ENCODE results near the gene STIM1. TPM values are rescaled to one million over a fixed set of nuclear protein-coding genes. Genes with fewer than 3 reads are reported as not detected.

Gene STIM1
- total and polyA plus RNA-seq, 12 donors = 11.9 to 55.7 (median 37.4) TPM

DNA sequence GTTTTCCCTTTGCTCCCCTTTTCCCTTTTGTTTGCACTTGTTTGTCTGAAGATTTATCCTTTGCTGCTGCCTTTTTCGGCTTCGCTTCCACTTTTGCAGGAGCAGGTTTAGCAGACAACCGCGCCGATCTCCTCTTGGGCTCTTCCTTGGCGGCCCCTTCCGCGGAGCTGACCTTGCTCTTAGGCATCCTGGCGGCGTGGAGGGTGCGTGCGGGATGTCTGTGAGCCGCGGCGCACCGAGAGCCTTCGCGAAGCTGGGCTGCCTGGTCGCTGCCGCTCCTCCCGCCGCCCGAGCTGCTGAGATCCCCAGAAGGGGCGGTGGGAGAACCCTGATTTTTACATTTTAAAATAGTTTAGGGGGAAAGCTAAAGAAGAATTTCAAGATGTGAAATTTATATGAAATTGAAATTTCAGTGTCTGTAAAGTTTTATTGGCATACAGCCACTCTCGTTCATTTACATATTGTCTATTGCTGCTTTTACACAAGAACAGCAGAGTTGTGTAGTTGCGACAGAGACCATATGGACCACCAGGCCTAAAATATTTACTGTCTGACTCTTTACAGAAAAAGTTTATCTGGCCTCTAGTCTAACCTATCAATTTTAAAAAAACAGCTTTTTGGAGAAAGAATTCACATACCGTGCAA lies 133.9 kb downstream of the STIM1 start:
- no peaks in the 10 kb centered on the region for H3K36me3 ChIP-seq
- ATAC-seq = no peak
- no peaks in the 10 kb centered on the region for H3K27me3 ChIP-seq
- no peak overlapping the region for H3K27ac ChIP-seq
- 79% methylated on average over 27 of the region's 27 CpGs for WGBS, 2 donors
- peaks cover 0 to 18% (median 7%) of the 10 kb centered on the region in 11 donors for H3K9me3 ChIP-seq
- intact Hi-C loops (cut with DNase I) = loop anchor here in 3 of 10 donors (10.0 kb wide), 2 partner anchors 85 to 135 kb away; partner anchors contain the start of gene STIM1 (in 2 of the 3)
- DNase-seq = no peak
- TF ChIP-seq, protein P1, sequence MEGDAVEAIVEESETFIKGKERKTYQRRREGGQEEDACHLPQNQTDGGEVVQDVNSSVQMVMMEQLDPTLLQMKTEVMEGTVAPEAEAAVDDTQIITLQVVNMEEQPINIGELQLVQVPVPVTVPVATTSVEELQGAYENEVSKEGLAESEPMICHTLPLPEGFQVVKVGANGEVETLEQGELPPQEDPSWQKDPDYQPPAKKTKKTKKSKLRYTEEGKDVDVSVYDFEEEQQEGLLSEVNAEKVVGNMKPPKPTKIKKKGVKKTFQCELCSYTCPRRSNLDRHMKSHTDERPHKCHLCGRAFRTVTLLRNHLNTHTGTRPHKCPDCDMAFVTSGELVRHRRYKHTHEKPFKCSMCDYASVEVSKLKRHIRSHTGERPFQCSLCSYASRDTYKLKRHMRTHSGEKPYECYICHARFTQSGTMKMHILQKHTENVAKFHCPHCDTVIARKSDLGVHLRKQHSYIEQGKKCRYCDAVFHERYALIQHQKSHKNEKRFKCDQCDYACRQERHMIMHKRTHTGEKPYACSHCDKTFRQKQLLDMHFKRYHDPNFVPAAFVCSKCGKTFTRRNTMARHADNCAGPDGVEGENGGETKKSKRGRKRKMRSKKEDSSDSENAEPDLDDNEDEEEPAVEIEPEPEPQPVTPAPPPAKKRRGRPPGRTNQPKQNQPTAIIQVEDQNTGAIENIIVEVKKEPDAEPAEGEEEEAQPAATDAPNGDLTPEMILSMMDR (IDR thresholded peaks at IDR 0.05) = no peak
- H3K4me3 ChIP-seq = no peak overlapping the region
- H3K4me1 ChIP-seq = peaks cover 4 to 44% (median 23%) of the 10 kb centered on the region in 9 donors

DNA sequence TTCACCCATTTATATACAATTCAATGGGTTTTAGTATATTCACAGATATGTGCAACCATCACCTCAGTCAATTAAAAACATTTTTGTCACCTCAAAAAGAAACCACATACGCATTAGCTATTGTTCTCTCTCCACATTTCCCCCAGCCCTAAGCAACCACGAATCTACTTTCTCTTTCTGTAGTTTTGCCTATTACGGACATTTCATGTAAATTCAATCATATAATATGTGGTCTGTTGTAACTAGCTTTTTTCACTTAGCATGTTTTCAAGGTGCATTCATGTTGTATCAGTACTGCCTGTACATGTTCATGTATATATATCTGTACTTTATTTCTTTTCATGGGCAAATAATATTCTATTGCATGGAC lies 134.4 kb downstream of the STIM1 start:
- TF ChIP-seq, protein P1 (IDR thresholded peaks at IDR 0.05) = no peak
- H3K4me1 ChIP-seq = peaks cover 4 to 39% (median 21%) of the 10 kb centered on the region in 9 donors
- H3K4me3 ChIP-seq = no peak overlapping the region
- no peak for DNase-seq
- WGBS, 2 donors = 85 to 92% methylated on average over 3 of the region's 3 CpGs
- intact Hi-C loops (cut with DNase I) = loop anchor here in 4 of 10 donors (5.0 to 10.0 kb wide), 3 partner anchors 33 to 135 kb away; partner anchors contain the start of gene STIM1 (in 2 of the 4)
- peaks cover 0 to 22% (median 12%) of the 10 kb centered on the region in 11 donors for H3K9me3 ChIP-seq
- no peaks in the 10 kb centered on the region for H3K27me3 ChIP-seq
- no peak overlapping the region for H3K27ac ChIP-seq
- no peak for ATAC-seq
- no peaks in the 10 kb centered on the region for H3K36me3 ChIP-seq

DNA sequence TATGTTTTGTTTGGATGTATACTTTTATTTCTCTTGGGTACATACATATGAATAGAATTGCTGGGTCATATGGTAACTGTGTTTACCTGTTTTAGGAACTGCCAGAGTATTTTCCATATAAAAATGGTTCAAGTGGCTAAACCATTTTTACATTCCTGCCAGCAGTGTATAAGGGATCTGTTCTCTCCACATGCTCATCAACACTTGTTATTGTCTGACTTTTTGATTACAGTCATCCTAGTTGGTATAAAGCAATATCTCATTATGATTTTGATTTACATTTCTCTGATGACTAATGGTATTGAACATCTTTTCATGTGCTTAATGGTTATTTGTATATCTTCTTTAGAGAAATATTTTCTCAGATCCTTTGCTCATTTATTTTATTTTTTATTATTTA lies 134.9 kb downstream of the STIM1 start:
- Histone ChIP-seq H3K27ac (no peak overlapping the region), H3K27me3 (no peaks in the 10 kb centered on the region), H3K4me1 (peaks cover 2 to 35% (median 18%) of the 10 kb centered on the region in 9 donors), H3K36me3 (no peaks in the 10 kb centered on the region), H3K9me3 (peaks cover 0 to 23% (median 12%) of the 10 kb centered on the region in 11 donors), H3K4me3 (no peak overlapping the region)
- TF ChIP-seq, protein P1 (IDR thresholded peaks at IDR 0.05) = no peak
- intact Hi-C loops (cut with DNase I) = loop anchor here in 1 of 10 donors (5.0 kb wide), 1 partner anchor 33 kb away; no protein-coding TSS in a partner anchor
- DNase-seq (no peak), ATAC-seq (no peak)

DNA sequence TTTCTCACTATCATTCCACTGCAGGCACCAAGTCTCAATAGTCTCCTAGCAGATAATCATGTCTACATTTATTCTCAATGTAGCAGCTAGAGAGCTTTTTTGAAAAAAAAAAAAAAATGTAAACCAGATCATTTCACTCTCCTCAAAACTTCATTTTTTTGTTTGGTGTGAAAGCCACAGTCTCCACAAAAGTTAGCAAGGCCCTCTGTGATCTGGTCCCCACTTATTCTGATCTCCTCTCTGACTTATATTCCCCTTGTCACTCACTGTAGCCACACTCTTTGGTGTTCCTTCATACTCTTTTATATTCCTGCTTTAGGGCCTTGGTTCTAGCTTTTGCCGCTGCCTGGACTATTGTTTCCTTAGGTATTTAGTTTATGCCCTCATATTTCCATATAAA lies 137.5 kb downstream of the STIM1 start:
- Histone ChIP-seq H3K27me3 (no peaks in the 10 kb centered on the region), H3K4me1 (peaks cover 0 to 28% (median 18%) of the 10 kb centered on the region in 9 donors), H3K9me3 (peaks cover 0 to 23% (median 12%) of the 10 kb centered on the region in 11 donors), H3K4me3 (no peak overlapping the region), H3K36me3 (no peaks in the 10 kb centered on the region), H3K27ac (no peak overlapping the region)
- 95 to 100% methylated on average over 1 of the region's 1 CpG for WGBS, 2 donors
- ATAC-seq (no peak), DNase-seq (no peak)
- intact Hi-C loops (cut with DNase I) = loop anchor here in 1 of 10 donors (5.0 kb wide), 1 partner anchor 36 kb away; no protein-coding TSS in a partner anchor
- TF ChIP-seq, protein P1 (IDR thresholded peaks at IDR 0.05) = no peak

Data from heart right ventricle (tissue), 16 donors.